AG10803 (cell line): ENCODE measurements around the gene PCDH9.

Source experiments
- DNase-seq: peaks from one replicate; pipeline ENCODE4 v3.0.0; 2010; ENCODE audit warnings: low read depth
- H3K4me3 ChIP-seq: 2 replicates; pipeline ENCODE4 v1.5.1; 2011; ENCODE audit warnings: mild to moderate bottlenecking, low read length, control low read depth
- CTCF ChIP-seq: conservative IDR thresholded peaks from 2 replicates; pipeline ENCODE4 v1.5.1; 2011; ENCODE audit warnings: mild to moderate bottlenecking, low read length, control low read depth, inconsistent platforms

PCDH9 gene

GRCh38 chr13:67148161-67148571 is 82.0 kb downstream of the PCDH9 start:
- H3K4me3 ChIP-seq, result no peak overlapping the region
- peak; percentile 26 for DNase-seq
- TF ChIP-seq CTCF, result no peak

GRCh38 chr13:67147342-67148133 is 82.6 kb downstream of the PCDH9 start:
- no peak for TF ChIP-seq CTCF
- H3K4me3 ChIP-seq, result no peak overlapping the region
- DNase-seq, result peak; percentile 58

- TF ChIP-seq CTCF, result no peak
- no peak overlapping the region for H3K4me3 ChIP-seq
- DNase-seq, result no peak
These were observed 83.5 kb downstream of the PCDH9 start for GRCh38 chr13:67146523-67147130.

- no peak overlapping the region for H3K4me3 ChIP-seq
- TF ChIP-seq CTCF, result no peak
- DNase-seq, result no peak
These were observed 84.2 kb downstream of the PCDH9 start for GRCh38 chr13:67145950-67146349.

GRCh38 chr13:67143544-67144115 is 86.5 kb downstream of the PCDH9 start:
- no peak overlapping the region for H3K4me3 ChIP-seq
- TF ChIP-seq CTCF, result no peak
- DNase-seq, result no peak

GRCh38 chr13:67140006-67140405 is 90.1 kb downstream of the PCDH9 start:
- TF ChIP-seq CTCF, result no peak
- H3K4me3 ChIP-seq, result no peak overlapping the region
- no peak for DNase-seq

GRCh38 chr13:67139551-67139950 is 90.6 kb downstream of the PCDH9 start:
- H3K4me3 ChIP-seq, result no peak overlapping the region
- no peak for TF ChIP-seq CTCF
- no peak for DNase-seq
